Embryonic facial prominence (tissue), 1 donor: ENCODE results near the gene CTBP2.
"Not testable (repeated sequence)": the region's sequence is repeated elsewhere in the genome, so short reads cannot be mapped to it uniquely, and the experiment has no call there.

Experiments
- DNase-seq: peaks from one replicate; pipeline ENCODE4 v3.0.0-alpha.2; 2016; ENCODE audit errors: extremely low spot score

The CTBP2 gene

DNA sequence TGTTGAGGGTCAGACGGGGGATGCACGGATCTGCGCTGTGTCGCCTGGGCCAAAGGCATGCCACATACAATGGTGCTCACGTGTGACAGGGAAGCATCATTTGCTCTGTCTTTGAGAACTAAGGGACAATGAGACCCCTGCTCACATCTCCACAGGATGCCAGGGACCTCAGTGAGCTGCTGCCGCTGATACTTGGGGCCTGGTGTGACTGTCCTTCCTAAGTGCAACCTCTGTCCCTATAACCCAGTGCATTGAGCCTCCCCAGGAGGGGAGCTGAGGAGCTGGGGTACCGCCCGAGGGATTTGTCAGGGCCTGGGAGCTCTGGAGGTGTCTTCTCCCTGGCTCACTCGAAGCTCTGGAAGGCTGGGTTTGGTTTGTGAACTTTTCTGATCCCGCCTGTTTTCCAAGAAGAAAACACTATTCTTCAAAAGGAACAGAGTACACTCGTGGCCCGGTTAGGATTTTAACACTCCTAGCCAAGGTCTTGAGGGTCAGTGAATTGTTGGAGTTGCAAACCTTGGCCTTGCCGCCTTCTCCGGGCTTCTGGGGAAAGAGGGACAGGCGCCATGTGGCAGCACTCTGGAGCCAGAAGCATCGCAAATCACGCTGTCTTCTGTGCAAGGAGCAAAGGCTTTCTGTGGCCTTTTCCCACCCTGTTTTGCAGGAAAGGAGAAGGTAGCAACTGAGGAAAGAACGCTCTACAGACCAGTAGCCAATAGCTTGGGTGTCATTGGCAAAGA, 26.2 kb upstream of the CTBP2 start:
- DNase-seq: no peak

DNA sequence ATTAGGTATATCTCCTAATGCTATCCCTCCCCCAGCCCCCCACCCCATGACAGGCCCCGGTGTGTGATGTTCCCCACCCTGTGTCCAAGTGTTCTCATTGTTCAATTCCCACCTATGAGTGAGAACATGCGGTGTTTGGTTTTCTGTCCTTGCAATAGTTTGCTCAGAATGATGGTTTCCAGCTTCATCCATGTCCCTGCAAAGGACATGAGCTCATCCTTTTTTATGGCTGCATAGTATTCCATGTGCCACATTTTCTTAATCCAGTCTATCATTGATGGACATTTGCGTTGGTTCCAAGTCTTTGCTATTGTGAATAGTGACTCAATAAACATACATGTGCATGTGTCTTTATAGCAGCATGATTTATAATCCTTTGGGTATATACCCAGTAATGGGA, 18.7 kb upstream of the CTBP2 start:
- DNase-seq: not testable (repeated sequence)

DNA sequence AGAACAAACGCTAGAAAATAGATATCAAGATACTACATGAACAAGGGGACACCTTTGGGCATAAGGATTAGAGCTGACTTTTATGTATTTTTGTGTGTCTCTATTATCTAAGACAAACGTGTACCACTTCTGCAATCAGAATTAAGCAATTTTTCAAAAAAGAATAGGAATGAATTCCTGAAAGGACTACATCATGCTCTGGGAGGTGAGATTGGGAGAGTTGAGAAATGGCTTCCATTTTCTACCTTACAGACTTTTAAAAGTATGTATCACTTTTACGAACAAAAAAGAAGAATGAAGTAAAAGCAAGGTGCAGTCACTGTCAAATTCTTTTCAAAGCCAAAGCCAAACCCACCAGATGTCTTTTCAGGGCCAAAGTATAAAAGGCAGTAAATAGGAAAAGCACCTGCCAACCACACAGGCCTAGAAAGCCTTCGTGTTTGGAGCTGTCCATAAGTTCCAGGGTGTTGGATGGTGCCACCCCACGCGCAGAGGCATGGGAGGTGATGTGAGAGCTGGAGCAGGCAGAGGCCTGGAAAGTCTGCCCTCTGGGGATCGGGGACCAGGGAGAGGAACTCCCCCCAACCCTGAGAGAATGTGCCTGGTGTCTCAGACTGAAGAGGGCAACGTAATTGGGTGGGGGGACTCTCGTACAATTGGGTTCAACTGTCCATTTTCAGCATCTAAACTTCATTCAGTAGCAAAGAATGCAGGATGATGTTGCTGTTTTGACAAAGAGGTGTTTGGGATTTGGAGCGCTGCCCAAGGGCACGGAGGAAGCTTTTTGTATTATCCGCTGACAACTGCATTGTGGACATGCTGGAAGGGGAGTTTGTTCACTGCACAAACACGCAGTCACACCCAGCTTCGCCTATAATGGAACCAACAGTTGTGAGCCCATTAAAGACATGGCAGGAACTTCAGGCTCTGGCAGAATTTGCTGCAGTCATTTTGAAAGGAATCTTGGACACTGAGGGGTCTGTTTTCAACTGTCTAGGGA, 17.6 kb upstream of the CTBP2 start:
- no peak for DNase-seq

DNA sequence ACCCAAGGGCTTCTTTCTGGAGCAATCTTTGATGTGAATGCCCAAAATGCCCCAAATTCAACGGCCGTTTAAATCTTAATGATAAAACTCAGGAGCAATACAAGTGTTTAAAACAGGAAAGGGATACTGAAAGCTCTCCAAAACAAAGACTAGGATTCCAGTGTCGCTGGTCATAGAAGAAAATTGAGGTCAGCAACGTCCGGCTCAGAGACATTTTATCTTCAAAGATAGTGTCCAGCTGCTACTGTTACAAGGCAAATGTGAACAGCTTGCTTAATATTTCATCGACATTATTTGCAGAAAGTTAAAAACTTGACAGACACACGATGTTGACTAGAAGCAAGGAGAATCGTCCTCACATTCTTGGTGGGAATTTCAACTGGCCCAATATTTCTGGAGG, 15.4 kb upstream of the CTBP2 start:
- DNase-seq: no peak

DNA sequence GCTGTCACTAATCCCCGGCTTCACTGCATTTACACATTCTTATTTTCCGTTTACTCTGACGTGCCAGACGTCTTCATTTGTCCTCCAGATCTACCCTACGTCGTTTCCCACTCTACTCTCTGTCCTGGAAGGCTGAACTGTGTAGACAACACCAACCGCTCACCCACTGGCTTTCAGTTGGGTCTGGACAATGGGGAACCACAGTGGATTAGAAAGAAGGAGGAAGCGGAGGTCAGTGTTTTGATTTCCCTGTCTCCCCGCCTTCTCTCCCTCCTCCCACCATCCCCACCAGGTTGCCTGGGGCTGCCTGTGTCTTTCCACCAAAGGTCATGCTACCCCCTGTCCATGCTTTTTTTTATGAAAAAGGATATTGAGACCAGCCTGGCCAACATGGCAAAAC, 14.0 kb upstream of the CTBP2 start:
- DNase-seq: no peak

DNA sequence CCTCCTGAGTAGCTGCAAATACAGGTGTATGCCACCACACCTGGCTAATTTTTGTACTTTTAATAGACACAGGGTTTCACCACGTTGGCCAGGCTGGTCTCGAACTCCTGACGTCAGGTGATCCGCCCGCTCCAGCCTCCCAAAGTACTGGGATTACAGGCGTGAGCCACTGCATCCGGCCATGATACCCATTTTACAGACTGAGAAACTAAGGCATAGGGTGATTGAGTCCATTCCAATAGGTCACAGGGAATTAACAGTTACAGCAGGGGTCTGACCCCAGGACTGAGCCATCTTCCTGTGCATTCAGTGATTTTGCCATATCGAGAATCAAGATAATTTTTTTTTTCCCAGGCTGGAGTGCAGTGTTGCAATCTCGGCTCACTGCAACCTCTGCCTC, 12.3 kb upstream of the CTBP2 start:
- no peak for DNase-seq

DNA sequence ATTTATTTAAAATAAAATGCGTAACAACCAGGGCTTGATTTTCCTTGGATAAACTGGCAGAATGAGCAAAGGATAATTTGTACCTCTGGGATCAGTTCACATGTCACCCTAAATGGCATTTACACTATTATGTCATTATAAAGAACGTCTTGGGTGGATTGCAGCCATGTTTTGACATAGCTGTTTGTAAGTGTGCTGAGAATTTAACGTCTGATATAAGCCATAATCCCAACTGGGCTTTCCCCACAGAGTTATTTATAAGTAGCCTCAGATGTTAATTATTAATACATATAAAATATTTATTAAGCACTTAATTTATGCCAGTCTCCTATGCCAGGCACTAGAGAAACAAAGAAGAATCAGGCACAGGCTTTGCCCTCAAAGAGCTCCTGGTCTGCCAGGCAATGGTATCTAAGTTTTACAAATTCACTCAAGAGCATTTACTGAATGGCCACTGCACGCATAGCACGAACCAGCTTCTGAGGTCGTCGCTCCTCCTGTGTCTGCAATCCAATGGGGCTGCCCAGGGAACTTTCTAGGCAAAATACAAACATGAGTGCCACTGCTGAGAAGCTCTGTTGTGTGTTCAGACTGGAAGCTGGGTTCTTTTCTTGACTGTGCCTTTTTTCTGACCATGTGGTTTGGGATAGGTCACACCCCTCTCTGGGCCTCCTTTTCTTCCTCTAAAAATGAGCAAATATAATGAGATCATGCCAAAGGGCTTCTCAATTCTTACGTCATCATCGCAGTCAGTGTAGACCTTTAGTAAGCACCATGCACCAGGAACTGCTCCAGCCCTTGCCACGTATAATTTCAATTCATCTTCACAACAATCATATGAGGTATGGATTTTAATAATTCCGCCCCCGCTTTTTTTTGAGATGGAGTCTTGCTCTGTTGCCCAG, 11.3 kb upstream of the CTBP2 start:
- DNase-seq: no peak

DNA sequence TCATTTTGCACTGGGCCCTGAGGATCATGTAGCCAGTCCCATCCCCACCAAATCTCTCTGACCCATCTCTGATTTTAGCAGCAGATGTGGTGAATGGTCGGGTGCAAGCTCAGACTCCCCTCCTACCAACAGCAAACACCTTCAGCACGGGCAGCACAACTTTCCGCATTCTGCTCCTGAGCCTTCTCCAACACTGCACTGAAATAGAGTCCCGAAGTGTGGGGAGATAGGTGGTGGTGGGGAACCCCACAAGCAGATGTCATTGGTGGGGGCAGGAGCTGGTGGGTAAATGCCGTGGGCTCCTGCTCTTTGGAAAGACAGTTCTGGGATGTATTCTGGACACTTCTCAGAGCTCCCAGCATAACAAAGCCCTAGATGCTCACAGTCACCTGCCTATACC, 9.6 kb upstream of the CTBP2 start:
- no peak for DNase-seq

DNA sequence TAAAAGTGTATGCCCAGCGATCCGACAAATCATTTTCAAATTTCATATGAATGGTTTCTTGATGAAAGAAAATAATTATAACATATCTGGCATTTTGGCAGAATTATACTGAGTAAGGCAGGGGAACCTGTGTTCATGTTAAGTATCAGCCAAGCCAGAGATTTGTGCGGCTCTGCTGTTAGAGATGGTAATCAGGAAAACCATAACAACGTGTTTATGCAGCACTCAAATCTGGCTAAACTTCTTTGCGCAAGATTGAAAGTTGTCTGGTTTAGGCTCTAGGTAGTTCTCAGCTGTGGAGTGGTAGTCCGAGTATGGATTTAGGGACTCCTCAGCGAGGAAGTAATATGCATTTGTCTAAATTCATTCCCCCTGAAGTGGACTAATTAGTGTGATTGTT, 8.9 kb upstream of the CTBP2 start:
- no peak for DNase-seq

DNA sequence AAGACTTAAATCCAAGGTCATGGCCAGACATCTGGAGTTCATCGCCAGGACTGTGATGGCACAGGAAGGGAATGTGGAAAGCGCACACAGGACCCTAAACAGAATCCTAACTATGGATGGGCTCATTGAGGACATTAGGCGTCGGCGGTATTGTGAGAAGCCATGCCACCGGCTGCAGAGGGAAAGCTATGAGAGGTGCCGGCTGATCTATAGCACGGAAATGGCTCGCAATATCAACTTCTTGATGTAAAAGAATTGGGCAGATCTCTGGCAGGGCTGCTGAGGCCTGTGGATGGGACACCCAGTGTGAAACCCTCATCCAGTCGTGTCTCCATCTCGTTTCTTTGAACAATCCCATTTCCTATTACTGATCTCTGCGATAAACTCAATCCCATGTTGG, 6.3 kb upstream of the CTBP2 start:
- no peak for DNase-seq

DNA sequence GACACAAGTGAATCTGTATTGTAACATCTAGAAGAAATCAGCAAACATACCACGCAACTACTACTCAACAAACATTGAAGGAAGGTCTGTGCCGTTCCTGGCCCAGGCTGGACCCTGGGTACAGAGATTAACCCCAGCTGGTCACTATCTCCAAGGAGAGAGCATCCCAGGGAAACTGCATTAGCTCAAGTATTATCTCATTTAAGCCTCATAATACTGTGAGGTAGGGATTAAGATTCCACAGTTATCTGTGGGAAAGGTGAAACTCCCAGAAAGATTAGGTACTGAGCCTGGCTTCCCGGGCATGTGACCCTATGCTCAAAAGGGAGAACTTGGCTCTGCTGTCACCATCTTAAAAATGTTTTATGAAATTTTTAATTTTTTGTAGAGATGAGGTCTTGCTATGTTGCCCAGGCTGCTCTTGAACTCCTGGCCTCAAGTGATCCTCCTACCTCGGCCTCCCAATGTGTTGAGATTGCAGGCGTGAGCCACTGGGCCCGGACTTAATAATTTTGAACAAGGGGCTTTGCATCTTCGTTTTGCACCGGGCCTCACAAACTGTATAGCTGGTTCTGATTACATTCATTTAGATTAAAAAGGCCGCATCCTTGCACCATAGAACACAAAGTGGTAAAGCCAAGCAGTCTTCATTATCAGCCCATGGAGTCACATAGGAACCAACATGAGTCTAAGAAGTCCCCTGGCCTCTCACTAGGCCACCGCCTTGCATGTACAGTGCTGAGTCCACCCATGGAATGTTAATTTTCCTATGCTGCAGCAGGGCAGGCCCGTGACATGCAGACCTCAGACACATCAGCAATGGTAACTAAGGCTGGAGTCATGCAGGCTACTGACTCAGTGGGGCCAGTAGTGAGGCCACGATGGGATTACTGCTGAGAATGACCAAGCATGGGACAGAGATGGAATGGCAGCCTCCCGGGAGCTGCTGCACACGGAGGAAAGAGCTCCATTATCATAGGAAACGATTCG, 5.5 kb upstream of the CTBP2 start:
- DNase-seq: peak; percentile 3

DNA sequence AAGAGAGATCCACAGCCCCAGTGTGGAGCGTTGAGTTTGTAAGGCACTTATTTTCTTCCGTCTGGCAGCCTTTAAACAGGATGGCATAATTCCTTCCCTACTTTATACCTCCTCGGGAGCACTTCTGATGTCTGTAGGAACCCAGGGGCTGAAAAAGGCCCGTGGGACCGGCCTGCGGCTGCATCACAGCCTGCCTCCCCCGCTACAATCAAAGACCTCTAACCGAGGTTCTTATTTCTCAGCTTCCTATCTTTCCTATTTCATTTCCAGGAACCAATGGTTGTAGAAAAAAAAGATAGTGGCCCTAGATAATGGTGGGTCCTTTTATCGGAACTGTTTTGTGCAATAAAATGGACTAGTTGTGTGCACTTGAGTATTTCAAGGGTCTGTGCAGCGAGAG, 4.1 kb upstream of the CTBP2 start:
- peak; percentile 3 for DNase-seq

DNA sequence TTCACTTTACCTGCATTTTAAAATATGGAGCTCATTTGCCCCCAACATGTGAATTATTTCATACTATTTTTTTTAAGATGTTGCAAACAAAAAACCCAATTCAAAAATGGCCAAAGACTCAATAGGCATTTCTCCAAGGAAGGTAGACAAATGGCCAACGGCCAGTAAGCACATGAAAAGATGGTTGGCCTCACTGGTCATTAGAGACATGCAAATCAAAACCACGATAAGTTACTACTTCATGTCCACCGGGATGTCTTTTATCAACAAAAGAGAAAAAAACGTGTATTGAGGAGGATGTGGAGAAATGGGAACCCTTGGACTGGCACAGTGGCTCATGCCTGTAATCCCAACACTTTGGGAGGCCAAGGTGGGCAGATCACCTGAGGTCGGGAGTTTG, 3.4 kb upstream of the CTBP2 start:
- peak; percentile 3 for DNase-seq

DNA sequence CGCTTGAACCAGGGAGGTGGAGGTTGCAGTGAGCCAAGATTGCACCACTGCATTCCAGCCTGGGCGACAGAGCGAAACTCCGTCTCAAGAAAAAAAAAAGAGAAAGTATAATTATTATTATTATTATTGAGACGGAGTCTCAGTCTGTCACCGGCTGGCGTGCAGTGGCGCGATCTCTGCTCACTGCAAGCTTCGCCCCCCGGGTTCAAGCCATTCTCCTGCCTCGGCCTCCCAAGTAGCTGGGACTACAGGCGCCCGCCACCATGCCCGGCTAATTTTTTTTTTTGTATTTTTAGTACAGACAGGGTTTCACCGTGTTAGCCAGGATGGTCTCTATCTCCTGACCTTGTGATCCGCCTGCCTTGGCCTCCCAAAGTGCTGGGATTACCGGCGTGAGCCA, 2.9 kb upstream of the CTBP2 start:
- not testable (repeated sequence) for DNase-seq

DNA sequence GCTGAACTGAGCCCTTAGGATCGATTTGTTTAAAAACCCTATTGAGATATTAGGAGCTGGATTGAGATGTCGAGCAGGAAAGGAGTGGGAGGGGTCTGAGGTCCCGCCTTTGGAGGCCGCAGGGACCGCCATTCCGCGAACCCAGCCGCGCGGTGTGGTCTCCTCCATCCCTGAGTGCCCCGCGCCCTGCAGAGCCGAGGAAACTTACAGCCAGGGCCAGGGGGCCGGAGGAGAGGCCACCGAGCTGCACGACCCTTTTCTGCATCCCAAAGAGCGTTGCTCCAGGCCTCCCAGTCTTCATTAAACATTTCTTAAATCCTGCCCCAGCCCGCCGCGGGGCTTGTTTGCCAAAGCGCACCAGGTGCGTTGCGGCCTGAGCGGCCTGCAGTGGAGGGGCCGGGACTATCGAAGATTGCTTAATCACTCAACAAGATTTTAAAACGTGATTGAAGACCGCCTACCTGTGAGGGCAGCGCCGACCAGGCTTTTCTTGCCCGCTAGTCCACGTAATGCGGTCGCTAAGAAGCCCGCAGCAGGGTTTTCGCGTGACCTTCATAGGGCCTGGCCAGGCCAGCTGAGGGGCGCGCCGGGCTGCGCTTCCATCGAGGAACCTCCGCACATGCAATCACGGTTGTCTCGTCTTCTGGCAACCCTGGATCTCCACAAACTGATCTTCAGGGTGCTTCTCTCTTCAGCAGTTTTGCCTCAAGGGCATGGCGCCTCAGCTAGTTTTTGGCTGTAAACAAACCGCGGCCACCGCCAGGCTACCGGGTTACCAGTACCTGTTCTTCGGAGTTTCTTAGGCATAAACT, 2.0 kb upstream of the CTBP2 start:
- DNase-seq: peak; percentile 4

DNA sequence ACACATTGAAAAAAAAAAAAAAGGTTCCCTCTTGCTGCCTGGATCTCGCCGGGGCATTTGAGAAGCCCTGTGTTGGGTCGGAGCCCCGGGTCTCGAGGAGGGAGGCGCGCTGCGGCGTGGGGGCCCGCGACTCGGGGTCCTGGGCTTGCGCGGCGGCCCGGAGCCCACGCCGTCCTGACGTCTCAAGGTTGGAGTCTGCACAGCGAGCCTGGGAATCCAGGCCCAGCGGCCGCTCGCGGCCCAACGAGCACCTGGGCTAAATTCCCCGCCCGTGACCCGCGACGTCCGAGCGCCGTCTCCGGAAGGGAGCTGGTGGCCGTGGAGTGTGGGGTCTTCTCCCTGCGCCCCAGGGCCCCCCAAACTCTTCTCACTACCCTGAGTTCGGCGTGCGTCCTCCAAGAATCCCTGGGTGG, 1.4 kb upstream of the CTBP2 start:
- DNase-seq: peak; percentile 5

DNA sequence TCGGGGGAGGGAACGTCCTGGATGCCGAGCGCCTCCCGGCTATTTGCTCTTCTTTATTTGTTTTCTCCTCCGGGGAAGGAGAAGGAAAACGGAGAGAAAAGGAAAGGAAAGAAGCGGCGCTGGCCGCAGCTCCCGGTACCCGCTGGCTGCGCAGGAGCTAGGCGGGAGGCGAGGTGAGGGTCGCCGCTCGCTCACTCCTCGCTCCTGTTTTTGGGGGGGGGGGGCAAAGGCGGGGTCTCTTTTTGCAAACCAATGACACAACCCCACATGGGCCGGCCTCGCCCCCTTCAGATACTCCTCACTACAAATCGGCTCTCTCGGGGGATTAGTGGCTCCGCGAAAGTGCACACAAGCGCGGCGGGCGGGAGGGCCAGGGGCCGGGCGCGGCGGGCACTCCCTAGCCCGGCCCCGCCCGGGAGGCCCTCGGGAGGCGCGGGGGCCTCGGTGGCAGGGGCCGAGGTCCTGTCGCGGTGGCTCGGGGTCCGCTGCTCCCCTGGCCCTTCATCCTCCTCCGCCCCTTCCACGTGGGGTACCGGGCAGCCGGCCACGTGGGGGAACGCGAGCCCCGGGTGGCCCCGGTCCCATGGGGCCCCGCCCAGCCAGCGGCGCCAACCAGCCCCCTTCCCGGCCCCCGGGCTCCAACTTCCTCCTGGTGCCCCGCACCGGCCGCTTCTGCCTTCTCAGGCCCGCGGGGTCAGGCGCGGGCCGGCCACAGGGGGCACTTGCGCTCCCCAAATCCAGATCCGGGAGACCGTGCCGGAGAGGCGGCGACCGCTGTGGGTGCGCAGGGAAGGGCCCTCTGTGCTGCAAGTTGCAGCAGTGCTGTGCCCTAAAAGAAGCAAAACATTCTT, 718 bp upstream of the CTBP2 start:
- peak; percentile 84 for DNase-seq

DNA sequence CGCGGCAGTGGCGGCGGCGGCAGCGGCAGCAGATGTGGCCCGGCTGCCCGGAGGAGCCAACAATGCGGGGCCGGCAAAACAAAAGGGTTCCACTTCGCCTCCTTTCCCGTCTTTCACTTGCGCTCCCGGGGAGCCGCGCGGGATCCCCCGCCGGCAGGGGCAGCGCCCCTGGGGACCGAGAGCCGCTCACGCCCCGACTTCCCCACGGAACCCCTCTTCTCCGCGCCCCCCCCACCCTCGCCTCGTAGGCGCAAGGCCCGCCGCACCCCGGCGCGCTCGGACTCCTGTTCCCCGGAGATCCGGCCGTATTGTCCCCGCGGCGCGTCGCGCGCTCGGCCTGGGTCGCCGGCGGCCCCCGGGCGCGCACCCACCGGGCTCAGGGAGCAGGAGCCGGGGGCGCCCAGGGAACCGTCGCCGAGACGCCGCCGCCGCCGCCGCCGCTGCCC, 854 bp downstream of the CTBP2 start:
- DNase-seq: peak; percentile 5
